Measurements from ENCODE around the gene THSD7B.

DNA sequence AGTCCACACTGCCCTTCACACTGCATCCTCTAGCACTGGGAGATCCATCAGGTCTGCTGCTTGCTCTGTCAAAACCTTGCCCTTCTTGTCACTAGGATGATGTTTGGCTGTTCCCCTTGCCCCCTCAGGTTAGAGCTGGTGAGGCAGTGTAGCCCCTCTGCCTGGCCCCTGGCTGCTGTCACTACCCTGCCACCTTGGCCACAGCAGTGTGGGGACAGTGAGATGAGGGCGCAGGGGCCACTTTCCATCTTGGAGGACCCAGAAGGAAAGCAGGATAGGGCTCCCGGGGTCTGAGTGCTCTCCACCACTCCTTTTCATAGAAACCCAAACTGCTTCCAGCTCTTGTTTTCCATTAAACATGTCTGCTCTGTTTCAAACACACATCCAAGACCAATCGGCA, 19.9 kb downstream of the THSD7B start:
- TF ChIP-seq CTCF (IDR thresholded peaks at IDR 0.05): no peak
- TF ChIP-seq POLR2A (IDR thresholded peaks at IDR 0.05): no peak

Measured in Peyer's patch (tissue), 4 donors.